ENCODE results near the gene USP6NL.

Gene USP6NL

DNA sequence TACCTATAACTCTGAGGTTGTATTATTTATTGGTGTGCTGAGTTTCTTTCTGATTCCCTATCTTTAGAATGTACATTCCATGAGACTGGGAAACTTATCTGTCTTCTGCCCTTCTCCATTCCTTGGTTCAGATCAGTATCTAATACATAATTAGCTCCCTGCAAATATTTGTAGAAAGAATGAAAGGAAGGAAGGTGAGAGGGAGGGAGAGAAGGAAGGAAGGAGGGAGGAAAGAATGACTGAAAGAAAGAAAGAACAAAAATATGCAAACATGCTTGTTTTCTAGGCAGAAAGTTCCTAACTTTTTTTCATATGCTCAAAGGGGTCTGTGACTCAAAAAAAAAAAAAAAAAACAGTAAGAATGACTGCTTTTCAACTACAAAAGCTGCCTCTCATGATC lies 3.9 kb upstream of the USP6NL start:
- no peak for DNase-seq

- no peak for DNase-seq
Measured at GRCh38 chr10:11612021-11613001, 861 bp upstream of the USP6NL start.

- no peak for DNase-seq
Measured at GRCh38 chr10:11610826-11611247, 613 bp downstream of the USP6NL start.

- DNase-seq, result no peak
Measured at GRCh38 chr10:11610166-11610825, 1.2 kb downstream of the USP6NL start.

DNA sequence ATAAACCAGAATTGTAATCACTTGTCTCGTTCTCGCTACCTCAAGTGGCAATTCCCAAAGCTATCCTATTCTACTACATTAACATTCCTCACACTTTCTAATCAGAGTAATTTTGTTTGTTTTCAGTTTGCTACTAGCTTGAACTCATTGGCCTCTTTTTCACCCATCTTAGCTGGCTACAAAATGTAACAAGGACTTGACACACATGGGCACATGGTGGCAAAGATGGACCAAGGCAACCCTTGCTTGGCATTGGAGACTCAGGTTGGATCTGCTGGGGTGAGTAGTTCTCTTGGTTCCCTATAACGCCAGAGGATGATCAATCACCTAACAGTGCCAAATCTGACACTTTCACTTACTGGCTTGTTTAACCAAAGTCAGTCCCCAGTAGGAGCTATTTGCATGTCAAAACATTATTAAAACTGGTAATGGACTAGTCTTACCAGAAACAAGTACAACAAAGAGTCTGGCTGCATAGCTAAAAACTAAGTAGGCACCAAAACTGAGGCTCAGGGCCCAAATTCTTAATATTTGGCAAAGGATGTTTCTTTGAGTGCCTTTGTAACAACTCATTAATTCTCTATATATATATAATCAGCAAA lies 1.9 kb downstream of the USP6NL start:
- DNase-seq, result no peak

DNA sequence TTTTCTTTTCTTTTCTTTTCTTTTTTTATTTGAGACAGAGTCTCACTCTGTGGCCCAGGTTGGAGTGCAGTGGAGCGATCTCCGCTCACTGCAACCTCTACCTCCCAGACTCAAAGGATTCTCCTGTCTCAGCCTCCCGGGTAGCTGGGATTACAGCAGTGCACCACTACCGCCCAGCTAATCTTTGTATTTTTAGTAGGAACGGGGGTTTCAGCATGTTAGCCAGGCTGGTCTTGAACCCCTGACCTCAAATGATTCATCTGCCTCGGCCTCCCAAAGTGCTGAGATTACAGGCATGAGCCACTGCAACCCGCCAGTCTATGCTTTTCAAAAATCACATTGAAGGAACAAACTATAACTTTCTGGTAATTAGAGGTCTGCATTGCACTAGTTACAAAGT lies 2.4 kb downstream of the USP6NL start:
- DNase-seq, result no peak

DNA sequence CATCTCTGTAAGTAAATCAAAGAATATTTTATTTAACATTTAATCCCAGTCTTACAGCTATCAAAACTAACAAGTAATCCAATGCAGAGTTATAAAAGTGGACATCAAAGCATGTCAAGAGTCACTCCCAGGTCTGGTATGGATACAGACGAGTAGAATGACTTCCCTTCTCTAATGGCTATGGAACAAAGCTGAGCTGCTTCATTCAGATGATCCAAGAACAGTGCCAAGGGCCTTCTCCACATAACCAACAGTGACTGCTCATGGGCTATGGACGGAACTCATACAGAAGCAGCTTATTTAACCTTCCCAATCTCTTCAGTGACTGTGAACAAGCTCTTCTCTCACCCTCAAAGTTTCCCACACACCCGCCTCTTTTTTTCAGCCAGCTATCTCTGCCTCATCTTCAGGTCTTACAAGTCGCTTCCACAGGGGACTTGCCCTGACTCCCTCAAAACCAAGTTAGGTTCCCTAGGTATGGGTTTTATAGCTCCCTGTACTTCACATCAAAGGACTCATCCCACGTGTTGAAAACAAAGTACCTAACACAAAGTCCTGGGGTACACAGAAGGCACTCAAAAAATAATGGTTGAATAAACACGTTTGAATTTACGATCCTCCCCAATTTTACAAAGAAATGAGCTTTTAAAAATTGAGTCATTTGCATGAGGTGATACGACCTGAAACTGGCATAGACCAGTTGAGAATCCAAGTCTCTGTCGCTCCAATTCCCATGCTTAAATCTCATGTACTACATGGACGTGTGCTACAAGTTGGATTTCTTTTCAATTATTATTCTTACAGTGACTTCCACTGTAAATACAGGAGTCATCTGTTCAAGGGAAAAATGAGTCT lies 3.1 kb downstream of the USP6NL start:
- DNase-seq, result no peak

DNA sequence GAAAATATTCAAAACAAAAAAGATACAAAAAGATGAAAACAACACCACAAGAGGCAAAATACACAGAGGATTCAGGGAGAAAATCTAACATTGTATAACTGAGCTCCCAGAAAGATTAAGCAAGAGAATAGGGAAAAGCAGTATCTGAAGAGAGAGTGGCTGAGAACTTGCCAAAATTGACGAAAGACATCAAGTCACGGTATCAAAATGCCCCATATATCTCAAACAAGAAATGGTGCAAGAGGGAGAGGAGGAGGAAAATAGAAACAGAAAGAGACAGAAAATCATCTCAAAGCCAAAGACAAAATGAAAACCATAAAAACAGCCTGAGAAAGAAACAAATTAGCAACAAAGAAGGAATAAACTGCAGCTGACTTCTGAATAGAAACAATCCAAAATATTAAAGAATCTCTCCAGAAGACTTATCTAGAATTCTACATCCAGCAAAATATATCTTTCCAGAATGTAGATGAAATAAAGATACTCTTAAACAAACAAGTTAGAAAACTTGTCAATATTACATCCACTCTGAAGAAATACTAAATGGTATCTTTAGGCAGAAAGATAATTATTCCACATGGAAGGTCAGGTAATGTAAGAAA lies 5.5 kb downstream of the USP6NL start:
- DNase-seq, result no peak

DNA sequence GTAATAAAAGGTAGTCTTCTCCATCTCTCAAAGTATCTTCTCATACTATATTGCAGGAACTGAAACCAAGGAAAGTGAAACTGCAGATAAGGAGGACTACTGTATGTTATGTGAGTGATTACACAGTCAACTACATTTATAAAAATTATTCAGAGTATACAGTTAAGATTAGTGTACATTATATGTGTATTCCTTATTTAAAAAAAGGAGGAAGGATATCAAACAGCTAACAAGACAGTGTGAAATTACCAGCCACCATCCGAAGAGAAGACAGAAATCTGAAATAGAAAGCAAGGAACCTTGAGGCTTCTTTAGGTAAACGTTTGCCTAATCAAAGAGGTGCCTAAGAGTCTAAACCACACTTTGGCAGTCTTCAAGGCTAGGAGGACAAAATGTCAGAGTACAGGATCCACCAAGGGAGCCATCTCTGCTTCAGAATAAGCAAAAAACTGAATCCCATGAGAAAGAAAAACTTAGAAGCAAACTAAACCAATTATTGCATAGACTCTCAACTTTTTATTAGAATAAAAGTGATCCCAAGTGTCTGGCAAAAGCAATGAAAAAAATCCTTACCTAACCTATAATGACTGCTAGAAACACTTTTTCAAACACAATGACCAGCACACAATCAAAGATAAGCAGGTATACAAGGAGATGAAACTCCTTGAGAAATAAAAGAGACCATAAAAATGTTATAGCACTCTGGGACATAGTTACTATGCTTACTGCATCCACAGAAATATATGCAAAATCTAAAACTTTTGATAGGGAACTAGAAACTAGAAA lies 6.4 kb downstream of the USP6NL start:
- DNase-seq, result no peak

DNA sequence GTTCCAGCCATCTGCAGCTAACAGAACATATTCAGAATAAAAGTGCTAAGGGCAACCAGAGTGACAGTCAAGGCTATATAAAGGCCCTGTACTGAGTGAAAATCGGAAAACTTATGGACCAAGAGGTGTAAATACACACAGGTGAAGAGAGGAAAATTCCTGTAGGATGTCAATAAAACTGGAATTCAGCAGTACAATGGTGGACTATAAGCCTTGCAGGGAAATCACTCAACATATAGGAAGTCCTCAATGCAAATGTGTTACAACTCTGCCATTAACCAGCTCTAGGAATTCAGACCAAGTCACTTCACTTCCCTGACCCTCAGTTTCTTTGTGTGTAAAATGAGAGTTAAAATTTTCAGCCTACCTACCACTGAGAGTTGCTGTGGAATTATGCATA lies 7.7 kb downstream of the USP6NL start:
- DNase-seq, result no peak

DNA sequence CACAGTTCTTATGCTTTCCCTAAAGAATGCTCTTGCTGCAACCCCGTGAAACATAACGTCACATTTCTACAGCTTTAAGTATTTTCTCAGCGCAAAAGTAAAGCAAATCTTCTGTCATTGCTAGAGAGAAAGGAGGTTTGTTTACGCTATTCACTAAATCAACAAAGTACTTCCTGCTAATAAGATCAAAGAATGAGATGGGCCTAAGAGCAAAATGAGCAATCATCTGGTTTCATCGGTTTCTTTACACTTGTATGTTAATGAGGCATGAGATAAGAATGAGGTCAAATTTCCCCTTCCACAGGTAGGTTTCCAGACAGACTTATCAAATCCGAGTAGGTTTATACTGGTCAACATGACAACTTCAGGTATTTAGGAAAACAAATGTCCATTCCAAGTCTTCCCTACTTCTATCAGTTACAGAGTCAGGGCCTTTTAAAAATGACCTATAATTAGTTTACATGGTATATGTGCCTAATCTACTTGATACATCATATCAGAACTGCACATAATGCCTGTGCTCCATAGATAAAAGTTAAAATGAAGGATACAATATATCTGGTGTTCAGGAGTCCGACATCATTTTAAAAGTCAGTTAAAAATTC lies 8.4 kb downstream of the USP6NL start:
- no peak for DNase-seq

DNA sequence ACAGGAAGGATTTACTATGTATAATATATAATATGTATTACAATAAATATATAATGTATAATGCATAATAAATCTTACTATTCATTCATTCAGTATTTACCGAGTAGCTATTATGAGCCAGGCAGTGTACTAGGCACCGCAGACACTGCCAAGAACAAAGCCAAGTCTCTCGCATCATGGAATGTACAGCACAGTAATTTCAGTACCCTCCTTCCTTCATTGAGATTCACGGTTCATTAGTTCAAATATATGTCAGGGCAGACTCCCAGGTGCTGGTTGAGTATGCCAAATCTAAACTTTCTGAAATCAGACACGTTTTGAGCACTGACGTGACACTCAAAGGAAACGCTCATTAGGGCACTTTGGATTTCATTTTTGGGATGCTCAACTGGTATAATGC lies 9.1 kb downstream of the USP6NL start:
- no peak for DNase-seq

- DNase-seq, result no peak
Measured at GRCh38 chr10:11601670-11602069, 9.8 kb downstream of the USP6NL start.

DNA sequence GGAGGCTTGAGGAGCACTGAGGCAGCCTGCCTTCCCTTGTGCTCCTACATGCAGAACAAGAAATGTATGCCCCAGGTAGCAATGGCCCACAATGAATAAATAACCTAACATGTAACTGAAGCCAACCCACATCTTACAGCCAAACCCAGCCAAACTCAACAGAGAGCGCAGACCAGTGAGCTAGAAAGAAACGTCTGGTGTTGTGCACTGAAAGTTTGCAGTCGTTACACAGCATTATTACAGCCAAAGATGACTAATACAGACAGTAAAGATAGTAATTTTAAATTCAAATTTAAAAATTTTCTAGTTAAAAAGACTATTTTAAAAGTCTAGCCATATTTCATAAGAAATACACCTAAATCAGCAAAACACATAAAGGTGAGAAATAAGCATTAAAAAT lies 11.2 kb downstream of the USP6NL start:
- no peak for DNase-seq

- DNase-seq, result no peak
Measured at GRCh38 chr10:11598712-11599397, 12.6 kb downstream of the USP6NL start.

DNA sequence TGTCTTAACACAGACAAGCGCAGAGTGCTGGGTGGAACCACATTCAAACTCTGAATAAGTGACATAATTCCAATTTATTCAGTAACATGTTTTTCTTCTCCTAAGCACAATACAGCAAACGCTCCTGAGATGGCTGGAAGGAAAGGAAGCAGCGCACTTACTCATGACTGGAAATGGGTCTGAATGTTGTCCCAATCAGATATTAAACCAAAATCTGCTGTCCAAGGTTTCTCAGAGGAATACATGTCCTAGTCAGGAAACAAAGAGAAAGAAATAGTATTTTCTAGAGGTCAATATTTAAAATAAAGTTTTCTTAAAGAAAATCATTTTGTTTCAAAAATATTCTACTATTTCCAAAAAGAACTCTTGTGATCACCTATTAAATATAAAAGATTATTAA lies 14.0 kb downstream of the USP6NL start:
- DNase-seq, result no peak

DNA sequence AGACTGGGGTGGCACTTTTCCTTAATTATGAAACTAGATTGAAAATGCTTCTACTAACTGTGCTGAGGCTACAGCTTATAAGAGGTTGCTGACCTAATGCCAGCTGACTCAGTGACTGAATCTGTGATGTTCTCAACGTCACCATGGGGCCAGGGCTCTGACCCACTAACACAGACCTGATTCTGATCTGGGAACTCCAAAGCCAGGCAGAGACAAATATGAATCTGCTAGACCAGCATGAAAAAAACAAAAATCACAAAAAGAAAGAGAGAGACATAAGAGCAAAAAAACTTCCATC lies 16.1 kb downstream of the USP6NL start:
- no peak for DNase-seq

- DNase-seq, result no peak
Measured at GRCh38 chr10:11594589-11595394, 16.7 kb downstream of the USP6NL start.

DNA sequence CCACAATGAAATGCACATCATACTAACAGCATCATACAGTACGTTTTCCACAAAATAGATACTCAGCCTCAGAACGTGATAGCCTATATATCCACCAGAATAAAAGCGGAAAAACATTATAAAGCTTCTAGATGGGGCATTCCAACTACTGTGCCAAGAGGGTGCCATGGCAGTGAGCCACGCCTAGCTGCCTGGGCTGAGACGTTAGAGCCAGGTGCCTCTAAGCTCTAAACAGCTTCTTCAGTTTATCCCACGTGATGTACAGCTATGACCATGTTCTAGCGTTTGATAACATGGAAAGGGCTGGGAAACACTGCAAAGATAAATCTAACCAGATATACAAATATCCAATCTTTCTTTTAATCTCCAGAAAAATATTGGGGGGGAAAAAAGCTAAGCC lies 17.8 kb downstream of the USP6NL start:
- DNase-seq, result no peak

DNA sequence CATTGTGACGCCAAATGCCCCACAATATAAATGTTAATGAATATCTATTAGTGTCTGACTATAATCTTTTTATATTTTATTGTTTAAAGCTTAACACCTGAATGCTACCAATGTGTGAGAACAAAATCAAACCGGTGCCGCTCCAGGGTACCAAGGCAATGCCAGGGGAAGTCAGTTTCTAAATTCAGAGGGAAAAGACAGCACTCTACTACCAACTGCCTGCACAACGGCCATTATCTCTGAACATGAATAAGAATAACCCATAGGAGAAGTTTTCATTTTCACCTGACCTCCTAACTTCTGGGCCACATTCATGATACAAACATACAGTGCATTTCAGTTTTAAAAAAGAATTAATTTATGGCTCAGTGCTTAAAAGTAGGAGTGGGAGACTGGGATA lies 21.7 kb downstream of the USP6NL start:
- no peak for DNase-seq
